ENCODE measurements around the gene MRPS34. TPM values are rescaled to one million over a fixed set of nuclear protein-coding genes. Genes with fewer than 3 reads are reported as not detected.

The MRPS34 gene
- total RNA-seq, 4 donors from 2014 or later, result 65.4 to 120 (median 90.0) TPM

DNA sequence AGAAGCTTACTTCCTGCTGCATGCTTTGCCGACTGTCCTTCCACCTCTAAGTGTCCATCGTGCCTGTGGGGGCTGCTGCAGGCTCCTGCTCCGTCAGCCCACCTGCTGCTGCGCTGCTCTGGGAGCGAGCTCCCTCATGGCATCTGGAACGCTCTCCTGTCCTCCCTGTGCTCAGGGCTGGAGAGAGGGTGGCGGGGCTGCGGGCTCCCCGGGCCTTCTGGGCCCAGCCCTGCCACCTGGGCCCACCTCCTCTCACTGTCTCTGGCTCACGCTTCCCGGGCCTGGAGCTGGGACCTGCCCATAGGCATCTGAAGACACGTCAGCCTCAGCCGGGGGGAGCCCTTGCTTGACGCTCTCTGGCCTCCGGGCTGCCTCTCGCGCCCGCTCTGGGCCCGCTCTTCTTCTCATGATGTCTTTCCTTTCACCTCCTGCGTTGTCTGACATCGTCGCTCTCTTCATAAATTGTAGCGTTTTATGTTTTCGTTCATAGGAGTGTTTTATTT lies 28.5 kb downstream of the MRPS34 start:
- Histone ChIP-seq H3K27ac (no peak overlapping the region), H3K4me3 (no peak overlapping the region), H3K4me1 (no peaks in the 10 kb centered on the region), H3K9me3 (no peaks in the 10 kb centered on the region), H3K27me3 (no peaks in the 10 kb centered on the region), H3K36me3 (peaks cover 0 to 53% of the 10 kb centered on the region in 2 donors)
- intact Hi-C loops (cut with DNase I; ENCODE audit: low total_unique reads), result no loop called here
- TF ChIP-seq, protein P1, sequence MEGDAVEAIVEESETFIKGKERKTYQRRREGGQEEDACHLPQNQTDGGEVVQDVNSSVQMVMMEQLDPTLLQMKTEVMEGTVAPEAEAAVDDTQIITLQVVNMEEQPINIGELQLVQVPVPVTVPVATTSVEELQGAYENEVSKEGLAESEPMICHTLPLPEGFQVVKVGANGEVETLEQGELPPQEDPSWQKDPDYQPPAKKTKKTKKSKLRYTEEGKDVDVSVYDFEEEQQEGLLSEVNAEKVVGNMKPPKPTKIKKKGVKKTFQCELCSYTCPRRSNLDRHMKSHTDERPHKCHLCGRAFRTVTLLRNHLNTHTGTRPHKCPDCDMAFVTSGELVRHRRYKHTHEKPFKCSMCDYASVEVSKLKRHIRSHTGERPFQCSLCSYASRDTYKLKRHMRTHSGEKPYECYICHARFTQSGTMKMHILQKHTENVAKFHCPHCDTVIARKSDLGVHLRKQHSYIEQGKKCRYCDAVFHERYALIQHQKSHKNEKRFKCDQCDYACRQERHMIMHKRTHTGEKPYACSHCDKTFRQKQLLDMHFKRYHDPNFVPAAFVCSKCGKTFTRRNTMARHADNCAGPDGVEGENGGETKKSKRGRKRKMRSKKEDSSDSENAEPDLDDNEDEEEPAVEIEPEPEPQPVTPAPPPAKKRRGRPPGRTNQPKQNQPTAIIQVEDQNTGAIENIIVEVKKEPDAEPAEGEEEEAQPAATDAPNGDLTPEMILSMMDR (IDR thresholded peaks at IDR 0.05 in 4 of 5, conservative IDR thresholded peaks at IDR 0.05 in 1 of 5), result no peak
- no peak for TF ChIP-seq POLR2A (IDR thresholded peaks at IDR 0.05)
- in situ Hi-C loops (cut with MboI; ENCODE audit: low sequenced_read_pairs in 4 of 4), result no loop called here
- ATAC-seq (no peak), DNase-seq (no peak)

DNA sequence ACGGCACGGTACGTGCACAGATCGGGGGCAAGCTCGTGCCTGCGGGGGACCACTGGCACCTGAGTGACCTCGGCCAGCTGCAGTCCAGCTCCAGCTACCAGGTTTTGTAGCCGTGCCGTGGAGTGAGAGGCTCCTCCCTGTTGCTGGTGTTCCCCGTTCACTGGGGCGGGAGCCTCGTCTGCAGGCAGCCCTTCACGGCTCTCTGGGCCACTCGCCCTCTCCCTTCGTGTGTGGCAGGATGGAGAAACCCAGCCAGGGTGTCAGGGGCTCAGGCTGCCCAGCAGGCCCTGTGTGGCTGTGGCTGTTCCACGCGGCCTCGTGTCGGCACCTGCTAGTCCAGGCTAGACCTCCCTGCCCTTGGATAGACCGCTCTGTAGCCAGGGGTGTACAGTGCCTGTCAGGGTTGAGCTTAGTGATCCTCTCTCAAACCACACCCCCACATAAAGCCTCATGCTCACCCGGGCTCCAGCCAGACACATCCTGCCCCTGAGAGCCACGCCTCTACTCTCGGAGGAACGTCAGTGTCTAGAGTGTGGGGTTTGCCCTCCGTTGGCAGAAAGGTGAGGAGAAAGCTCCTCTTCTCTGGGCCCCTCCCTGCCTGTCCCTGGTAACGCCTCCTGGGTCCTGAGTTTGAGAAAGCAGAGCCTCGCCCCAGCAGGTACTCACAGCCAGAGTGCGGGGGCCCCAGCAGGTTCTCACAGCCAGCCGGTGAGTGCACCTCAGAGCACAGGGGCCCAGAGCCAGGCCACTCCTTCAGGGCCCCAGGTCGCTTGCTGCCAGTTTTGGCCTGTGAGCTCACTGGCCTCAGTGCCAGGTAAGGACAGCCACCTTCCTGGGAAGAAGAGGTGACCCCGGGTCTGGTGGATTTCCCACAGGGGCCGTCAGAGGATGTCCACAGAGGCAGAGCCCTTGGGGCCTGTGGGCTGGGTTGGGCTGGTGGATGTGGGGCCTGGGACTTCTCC lies 29.3 kb downstream of the MRPS34 start:
- H3K27me3 ChIP-seq, result no peaks in the 10 kb centered on the region
- no peak overlapping the region for H3K4me3 ChIP-seq
- peaks cover 0 to 46% of the 10 kb centered on the region in 2 donors for H3K36me3 ChIP-seq
- no peak for ATAC-seq
- no peak for TF ChIP-seq POLR2A (IDR thresholded peaks at IDR 0.05)
- TF ChIP-seq, protein P1 (IDR thresholded peaks at IDR 0.05 in 4 of 5, conservative IDR thresholded peaks at IDR 0.05 in 1 of 5), result no peak
- H3K4me1 ChIP-seq, result no peaks in the 10 kb centered on the region
- H3K9me3 ChIP-seq, result no peaks in the 10 kb centered on the region
- intact Hi-C loops (cut with DNase I; ENCODE audit: low total_unique reads), result no loop called here
- DNase-seq, result no peak
- in situ Hi-C loops (cut with MboI; ENCODE audit: low sequenced_read_pairs in 4 of 4), result no loop called here
- no peak overlapping the region for H3K27ac ChIP-seq

DNA sequence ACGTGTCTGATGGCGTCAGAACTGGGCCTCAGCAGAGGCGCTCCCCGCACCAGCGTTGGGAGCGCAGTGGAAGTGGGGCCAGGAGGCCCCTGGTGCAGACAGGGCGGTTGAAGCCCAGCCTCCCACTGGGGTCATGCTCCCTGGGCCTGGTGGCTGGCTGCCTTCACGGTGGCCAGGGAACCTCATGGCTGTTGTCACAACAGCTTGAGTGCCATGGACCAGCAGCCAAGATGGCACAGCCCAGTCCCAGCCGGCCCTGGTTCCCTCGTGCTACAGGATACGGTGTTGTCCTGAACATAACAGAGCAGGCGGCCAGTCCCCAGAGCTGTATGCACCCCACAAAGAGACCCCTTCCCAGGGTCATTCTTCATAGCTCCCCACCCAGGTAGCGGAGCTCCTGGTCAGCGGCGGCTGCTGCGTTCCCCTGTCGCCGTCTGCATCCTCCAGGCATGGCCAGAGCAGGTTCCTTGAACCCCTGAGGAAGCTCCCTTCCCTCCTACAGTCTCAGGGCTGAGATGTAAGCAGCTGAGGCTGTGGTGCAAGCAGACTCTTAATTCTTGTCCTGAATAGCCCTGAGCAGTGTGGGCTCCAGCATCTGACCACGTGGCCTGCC lies 31.3 kb downstream of the MRPS34 start:
- TF ChIP-seq, protein P1 (IDR thresholded peaks at IDR 0.05 in 4 of 5, conservative IDR thresholded peaks at IDR 0.05 in 1 of 5), result no peak
- TF ChIP-seq POLR2A (IDR thresholded peaks at IDR 0.05), result no peak
- H3K36me3 ChIP-seq, result peaks cover 0 to 26% of the 10 kb centered on the region in 2 donors
- in situ Hi-C loops (cut with MboI; ENCODE audit: low sequenced_read_pairs in 4 of 4), result no loop called here

DNA sequence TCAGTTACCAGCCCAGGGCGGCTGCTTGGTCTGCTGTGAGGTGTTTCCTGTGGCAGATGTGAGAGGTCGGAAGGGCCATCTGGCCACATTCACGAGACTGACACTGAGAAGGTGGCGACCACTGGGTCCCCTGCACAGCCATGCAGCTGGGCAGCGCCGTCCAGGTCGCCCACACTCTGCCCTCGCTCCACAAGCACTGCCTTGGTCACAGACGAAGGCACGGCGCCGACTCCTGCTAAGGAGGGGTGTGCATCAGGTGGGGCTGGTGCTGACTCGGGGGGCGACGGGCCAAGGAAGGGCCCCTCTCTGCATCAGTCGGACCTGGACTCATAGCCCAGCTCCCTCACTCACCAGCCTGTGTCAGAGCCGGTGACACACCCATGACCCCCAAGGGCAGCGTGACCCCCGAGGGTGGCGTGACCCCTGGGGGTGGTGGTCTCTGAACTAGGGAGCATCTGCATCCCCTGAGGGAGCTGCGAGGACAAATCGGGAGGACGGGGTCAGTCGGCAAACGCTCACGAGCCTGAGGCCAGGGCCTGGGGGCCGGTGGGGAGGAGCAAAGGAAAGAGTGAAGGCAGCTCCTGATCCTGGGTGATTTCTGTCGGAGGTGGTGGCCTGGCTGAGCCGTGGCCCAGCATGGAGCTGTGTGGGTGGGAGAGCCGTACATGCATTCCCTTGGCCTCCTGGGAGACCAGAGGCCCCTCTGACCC lies 32.0 kb downstream of the MRPS34 start:
- TF ChIP-seq, protein P1 (IDR thresholded peaks at IDR 0.05 in 4 of 5, conservative IDR thresholded peaks at IDR 0.05 in 1 of 5), result no peak
- TF ChIP-seq POLR2A (IDR thresholded peaks at IDR 0.05), result no peak
- peaks cover 0 to 25% of the 10 kb centered on the region in 2 donors for H3K36me3 ChIP-seq
- DNase-seq (no peak), ATAC-seq (no peak)
- in situ Hi-C loops (cut with MboI; ENCODE audit: low sequenced_read_pairs in 4 of 4), result no loop called here
- no peak overlapping the region for H3K4me3 ChIP-seq
- intact Hi-C loops (cut with DNase I; ENCODE audit: low total_unique reads), result no loop called here
- H3K4me1 ChIP-seq, result no peaks in the 10 kb centered on the region
- no peak overlapping the region for H3K27ac ChIP-seq
- H3K27me3 ChIP-seq, result no peaks in the 10 kb centered on the region
- no peaks in the 10 kb centered on the region for H3K9me3 ChIP-seq

More for the DNA sequence above, 31.3 kb downstream of the MRPS34 start:
- Histone ChIP-seq H3K9me3 (no peaks in the 10 kb centered on the region), H3K27ac (no peak overlapping the region), H3K4me3 (no peak overlapping the region), H3K27me3 (no peaks in the 10 kb centered on the region), H3K4me1 (no peaks in the 10 kb centered on the region)
- DNase-seq, result no peak
- no peak for ATAC-seq
- intact Hi-C loops (cut with DNase I; ENCODE audit: low total_unique reads), result no loop called here

All from gastrocnemius medialis (tissue), 4 donors.